Esophagus muscularis mucosa (tissue), 4 donors: ENCODE data around the gene TGFBR1. TPM values are rescaled to one million over a fixed set of nuclear protein-coding genes. Genes with fewer than 3 reads are reported as not detected.

ENCODE experiments used
- DNase-seq: peaks from one replicate; pipeline ENCODE4 v3.0.0-alpha.2; 2017; ENCODE audit errors: extremely low spot score
- H3K27ac ChIP-seq, 4 donors: fragments of 200-600 bp; sonication (generic); replicated peaks in 1 of 4; 1 replicate in 3 of 4; 2 replicates in 1 of 4; pipeline ENCODE4 v1.5.1; 2016 to 2019; ENCODE audit warnings: mild to moderate bottlenecking in 1 of 4
- H3K27me3 ChIP-seq, 4 donors: fragments of 200-600 bp; sonication (generic); one replicate each; pipeline versions ENCODE4 v1.5.1 to v1.6.0; 2016 to 2019
- H3K36me3 ChIP-seq, 4 donors: fragments of 200-600 bp; sonication (generic); one replicate each; pipeline ENCODE4 v1.5.1; 2016 to 2019
- H3K4me1 ChIP-seq, 4 donors: fragments of 200-600 bp; sonication (generic); one replicate each; pipeline ENCODE4 v1.5.1; 2016 to 2019
- H3K4me3 ChIP-seq, 4 donors: fragments of 200-600 bp; sonication (generic); 1 replicate in 2 of 4; 2 replicates in 2 of 4; pipeline ENCODE4 v1.5.1; 2016 to 2019; ENCODE audit warnings: mild to moderate bottlenecking in 4 of 4, moderate library complexity in 1 of 4
- H3K9me3 ChIP-seq, 4 donors: fragments of 200-600 bp; sonication (generic); 1 replicate in 3 of 4; 2 replicates in 1 of 4; pipeline ENCODE4 v1.5.1; 2016 to 2019
- CTCF ChIP-seq, 3 experiments: fragments of 200-600 bp in 2 of 3; fragments of 450-650 bp in 1 of 3; sonication (generic) in 2 of 3; IDR thresholded peaks; one replicate each; pipeline ENCODE4 v1.5.1; 2017 to 2019; ENCODE audit warnings: antibody characterized with exemption in 3 of 3, mild to moderate bottlenecking in 2 of 3, moderate library complexity in 1 of 3
- EP300 ChIP-seq: sonication (generic); formaldehyde crosslinking; IDR thresholded peaks from one replicate; pipeline ENCODE4 v1.6.1; 2017; ENCODE audit warnings: antibody characterized with exemption
- POLR2A ChIP-seq: fragments of 450-650 bp; IDR thresholded peaks from one replicate; pipeline ENCODE4 v1.6.1; 2017; ENCODE audit warnings: antibody characterized with exemption, moderate library complexity, mild to moderate bottlenecking, low read depth
- POLR2AphosphoS5 ChIP-seq, 2 donors: sonication (generic); formaldehyde crosslinking; IDR thresholded peaks; one replicate each; pipeline ENCODE4 v1.6.1; 2017; ENCODE audit warnings: antibody characterized with exemption in 2 of 2
- WGBS: methylation state at CpG from one replicate; pipeline ENCODE4 v1.1.5; 2018; 5-methylcytosine and 5-hydroxymethylcytosine counted together
- intact Hi-C: fragments of 100-400 bp; cut with DNase I; formaldehyde crosslinking; loops from one replicate; pipeline ENCODE4 v1.15.1; 2023
- total RNA-seq, 4 donors: library from RNA; depleted of rRNA; stranded (reverse); fragments of >200 nt; gene quantifications; one replicate each; pipeline versions ENCODE4 v1.1.0 to v1.2.1, GENCODE V29; 2016

Gene TGFBR1
- total RNA-seq, 4 donors from 2014 or later, result 33.7 to 63.1 (median 48.1) TPM

GRCh38 chr9:99134893-99135341 lies 30.0 kb downstream of the TGFBR1 start:
- H3K27me3 ChIP-seq, result no peaks in the 10 kb centered on the region
- H3K36me3 ChIP-seq, result peaks cover 0 to 22% (median 3%) of the 10 kb centered on the region in 4 donors
- TF ChIP-seq POLR2AphosphoS5 (IDR thresholded peaks at IDR 0.05), result no peak
- no peak for TF ChIP-seq CTCF (IDR thresholded peaks at IDR 0.05)
- no peak for TF ChIP-seq EP300
- TF ChIP-seq POLR2A, result no peak
- H3K4me3 ChIP-seq, result no peak overlapping the region
- no peak overlapping the region for H3K27ac ChIP-seq
- no peak for DNase-seq
- intact Hi-C loops, result loop anchor here (2.0 to 5.0 kb wide), 2 partner anchors 58 to 133 kb away; no protein-coding TSS in a partner anchor
- H3K9me3 ChIP-seq, result no peaks in the 10 kb centered on the region
- H3K4me1 ChIP-seq, result peaks cover 0 to 26% (median 16%) of the 10 kb centered on the region in 4 donors

GRCh38 chr9:99135456-99135855 lies 30.5 kb downstream of the TGFBR1 start:
- DNase-seq, result no peak
- intact Hi-C loops, result loop anchor here (2.0 kb wide), 1 partner anchor 59 kb away; no protein-coding TSS in a partner anchor
- H3K4me3 ChIP-seq, result no peak overlapping the region
- H3K27me3 ChIP-seq, result no peaks in the 10 kb centered on the region
- whole genome bisulfite sequencing, result 82% methylated on average over 4 of the region's 4 CpGs
- peaks cover 0 to 19% (median 3%) of the 10 kb centered on the region in 4 donors for H3K36me3 ChIP-seq
- peaks cover 0 to 31% (median 22%) of the 10 kb centered on the region in 4 donors for H3K4me1 ChIP-seq
- TF ChIP-seq POLR2A, result no peak
- TF ChIP-seq POLR2AphosphoS5 (IDR thresholded peaks at IDR 0.05), result no peak
- no peak for TF ChIP-seq EP300
- no peak for TF ChIP-seq CTCF (IDR thresholded peaks at IDR 0.05)
- H3K27ac ChIP-seq, result no peak overlapping the region
- no peaks in the 10 kb centered on the region for H3K9me3 ChIP-seq

- no peak for TF ChIP-seq EP300
- no peak for TF ChIP-seq POLR2A
- no peak for TF ChIP-seq POLR2AphosphoS5 (IDR thresholded peaks at IDR 0.05)
- no peak for TF ChIP-seq CTCF (IDR thresholded peaks at IDR 0.05)
- no peak for DNase-seq
- H3K9me3 ChIP-seq, result no peaks in the 10 kb centered on the region
- peaks cover 0 to 49% (median 28%) of the 10 kb centered on the region in 4 donors for H3K4me1 ChIP-seq
- H3K27me3 ChIP-seq, result no peaks in the 10 kb centered on the region
- H3K4me3 ChIP-seq, result no peak overlapping the region
- H3K27ac ChIP-seq, result no peak overlapping the region
- peaks cover 0 to 24% (median 6%) of the 10 kb centered on the region in 4 donors for H3K36me3 ChIP-seq
- WGBS, result 77% methylated on average over 3 of the region's 3 CpGs
- intact Hi-C loops, result no loop called here
Measured at GRCh38 chr9:99137225-99137624, 32.3 kb downstream of the TGFBR1 start.

GRCh38 chr9:99137891-99138290 lies 33.0 kb downstream of the TGFBR1 start:
- H3K27ac ChIP-seq, result no peak overlapping the region
- intact Hi-C loops, result no loop called here
- H3K36me3 ChIP-seq, result peaks cover 4 to 28% (median 11%) of the 10 kb centered on the region in 4 donors
- WGBS, result 82% methylated on average over 7 of the region's 7 CpGs
- H3K27me3 ChIP-seq, result no peaks in the 10 kb centered on the region
- no peak overlapping the region for H3K4me3 ChIP-seq
- no peak for DNase-seq
- TF ChIP-seq POLR2A, result no peak
- TF ChIP-seq CTCF (IDR thresholded peaks at IDR 0.05), result no peak
- no peak for TF ChIP-seq EP300
- TF ChIP-seq POLR2AphosphoS5 (IDR thresholded peaks at IDR 0.05), result no peak
- no peaks in the 10 kb centered on the region for H3K9me3 ChIP-seq
- H3K4me1 ChIP-seq, result peaks cover 0 to 50% (median 28%) of the 10 kb centered on the region in 4 donors
